GM21381 (cell line): ENCODE measurements around the gene RPLP2.

Source experiments
- ATAC-seq: cut with Tn5 transposase; IDR thresholded peaks from one replicate; pipeline ENCODE4 v1.9.1; 2021; ENCODE audit warnings: mild to moderate bottlenecking, moderate library complexity; ENCODE audit not compliant: unreplicated experiment

RPLP2 gene

DNA sequence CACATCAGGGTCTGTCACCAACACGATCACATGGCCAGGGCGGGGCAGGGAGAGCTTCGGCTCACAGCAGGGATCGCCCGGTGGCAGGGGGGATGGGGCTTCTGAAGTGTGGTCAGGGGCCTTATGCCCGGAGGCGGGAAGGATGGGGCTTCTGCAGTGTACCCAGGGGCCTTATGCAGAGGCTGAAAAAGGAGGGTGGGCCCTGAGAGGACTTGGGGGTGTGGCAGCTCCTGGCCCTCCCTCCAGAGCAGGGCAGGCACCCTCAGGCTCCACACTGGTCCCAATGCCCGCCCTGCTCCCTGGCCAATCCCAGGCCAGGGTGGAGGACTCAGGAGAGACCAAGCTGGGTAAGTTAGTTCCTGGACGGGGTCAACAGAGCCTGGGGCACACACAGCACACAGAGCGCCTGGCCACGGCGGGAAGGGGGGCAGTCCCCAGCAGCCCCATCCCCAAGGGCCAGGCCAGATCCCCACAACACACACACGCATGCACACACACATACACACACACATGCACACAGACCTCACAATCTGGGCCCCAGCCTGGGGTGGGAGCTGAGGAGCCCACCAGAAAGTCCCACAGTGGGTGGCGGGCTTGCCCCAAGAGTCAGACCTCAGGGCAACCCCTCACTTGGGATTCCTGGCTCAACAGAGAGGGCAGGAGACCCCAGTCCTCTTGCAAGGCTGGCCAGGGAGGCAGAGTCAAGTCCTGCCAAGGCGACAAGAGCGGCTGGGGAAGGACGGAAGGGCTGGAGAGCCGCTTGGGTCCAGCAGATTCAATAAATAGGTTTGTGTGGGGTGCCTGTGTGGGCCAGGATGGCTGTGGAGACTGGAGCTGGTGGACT, 18.8 kb upstream of the RPLP2 start:
- no peak for ATAC-seq

DNA sequence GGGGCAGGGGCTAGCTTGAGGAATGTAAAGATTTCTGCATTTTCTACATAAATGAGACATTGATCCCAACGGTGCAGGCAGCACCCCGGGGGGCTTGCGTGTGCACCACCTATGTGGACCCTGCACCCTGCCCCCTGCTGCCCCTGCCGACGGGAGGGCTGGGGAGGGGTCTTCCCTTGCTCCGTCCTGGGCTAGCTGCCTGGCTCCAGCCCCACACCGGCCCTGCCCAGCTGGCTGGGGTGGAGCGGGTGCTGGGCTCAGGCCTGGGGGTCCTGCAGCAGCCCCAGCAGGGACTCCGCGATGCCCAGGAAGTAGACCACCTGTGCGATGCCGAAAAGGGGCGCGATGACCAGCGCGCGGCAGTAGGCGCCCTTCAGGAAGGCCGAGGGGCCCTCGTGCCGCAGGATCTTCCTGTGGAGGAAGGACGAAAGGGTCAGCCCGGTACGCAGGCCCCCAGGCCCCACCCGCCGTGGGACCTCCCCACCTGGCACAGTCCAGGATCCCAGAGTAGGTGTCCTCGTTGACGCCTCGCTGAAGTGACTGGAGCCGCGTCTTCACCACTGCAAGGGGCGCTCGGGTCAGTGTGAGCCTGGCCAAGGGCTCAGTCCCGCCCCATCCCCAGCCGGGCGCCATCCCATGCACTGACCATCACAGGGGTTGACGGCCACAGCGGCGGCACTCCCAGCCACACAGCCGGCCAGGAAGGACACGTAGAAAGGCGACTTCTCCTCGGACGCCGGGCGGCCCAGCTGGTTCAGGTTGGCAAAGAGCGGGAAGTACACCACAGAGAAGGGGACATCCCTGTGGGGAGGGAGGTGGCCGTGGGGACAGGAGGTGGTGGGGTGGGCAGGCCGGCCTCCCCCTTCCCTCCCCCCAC, 17.9 kb upstream of the RPLP2 start:
- ATAC-seq, result no peak

DNA sequence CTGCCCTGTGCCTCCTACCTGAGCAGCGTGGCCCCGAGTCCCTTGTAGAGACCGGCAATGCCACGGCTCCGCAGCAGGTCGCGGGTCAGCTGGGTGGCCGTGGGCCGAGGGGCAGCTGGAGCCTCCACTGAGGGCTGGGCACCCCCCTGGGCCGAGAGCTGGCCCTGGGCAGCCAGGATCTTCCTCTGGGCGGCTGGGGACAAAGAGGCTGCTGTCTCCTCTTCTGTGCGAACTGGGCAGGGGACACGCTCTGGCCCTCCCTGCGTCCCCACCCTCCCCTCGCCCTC, 17.3 kb upstream of the RPLP2 start:
- no peak for ATAC-seq

DNA sequence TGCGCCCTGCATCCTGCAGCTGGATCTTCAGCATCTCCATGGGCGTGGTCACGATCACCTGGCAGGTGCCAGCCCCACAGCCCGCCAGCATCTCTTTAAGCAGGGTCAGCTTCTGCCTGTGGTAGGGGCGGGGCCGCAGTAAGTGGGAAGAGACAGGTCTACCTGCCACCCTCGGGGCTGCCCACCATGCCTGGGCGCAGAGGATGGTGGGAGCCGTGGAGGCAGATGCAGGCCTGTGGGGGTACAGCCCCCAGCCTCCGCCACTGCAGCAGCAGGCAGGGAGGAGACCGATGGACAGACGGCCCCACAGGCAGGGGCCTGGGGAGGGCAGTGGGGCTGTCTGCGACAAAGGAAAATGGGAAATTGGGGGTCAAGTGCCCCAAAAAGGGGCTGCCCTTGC, 16.9 kb upstream of the RPLP2 start:
- ATAC-seq, result no peak

DNA sequence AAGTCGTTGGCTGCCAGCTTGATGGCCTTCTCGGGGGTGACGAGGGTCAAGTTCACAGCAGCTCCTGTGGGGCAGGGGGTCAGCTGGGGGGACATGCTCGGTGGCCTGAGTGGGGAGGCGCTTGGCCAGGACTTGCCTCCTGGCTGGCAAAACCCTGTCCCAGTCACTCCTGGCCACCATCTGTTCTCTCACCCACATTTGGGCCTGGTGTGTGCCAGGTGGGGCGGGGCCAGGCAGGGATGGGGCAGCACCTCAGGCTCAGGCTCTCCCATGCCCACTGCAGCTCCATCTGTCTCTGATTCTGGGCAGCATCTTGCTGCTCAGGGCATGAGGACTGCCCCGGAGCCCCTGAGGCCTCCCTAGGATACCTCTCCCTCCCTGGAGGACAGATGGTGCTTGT, 16.2 kb upstream of the RPLP2 start:
- no peak for ATAC-seq

DNA sequence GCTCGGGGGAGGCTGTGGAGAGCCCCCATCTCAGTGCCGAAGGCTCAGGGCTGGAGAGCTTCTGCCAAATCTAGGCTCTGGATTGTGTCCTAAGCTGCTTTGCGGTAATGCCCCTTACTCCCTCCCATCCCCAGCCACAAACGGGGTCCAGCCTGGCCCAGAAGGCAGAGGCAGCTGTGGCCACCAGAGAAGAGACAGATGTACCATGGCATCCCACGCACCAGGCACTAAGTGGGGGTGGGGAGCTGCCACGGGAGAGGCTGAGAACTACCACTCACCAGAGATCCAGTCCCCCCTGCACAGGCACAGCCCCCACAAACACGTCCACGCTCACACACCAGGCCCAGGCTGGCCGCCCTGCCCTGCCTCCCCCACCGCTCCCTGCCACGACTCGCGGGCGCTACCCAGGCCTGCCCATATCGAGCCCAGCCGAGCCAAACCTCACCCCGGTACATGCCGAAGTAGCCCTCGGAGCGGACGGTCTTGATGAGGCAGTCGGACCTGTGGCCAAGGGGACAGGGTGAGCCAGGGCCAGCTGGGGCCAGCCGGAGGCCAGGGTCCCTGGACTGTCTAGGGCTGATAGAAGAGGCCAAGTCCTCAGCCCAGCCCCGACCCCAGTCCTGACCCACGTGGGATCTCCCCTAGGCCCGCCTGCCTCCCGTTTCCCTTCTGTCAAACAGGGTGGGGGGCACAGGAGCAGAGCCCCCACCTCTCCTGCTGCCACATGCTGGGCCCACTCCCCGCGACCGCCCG, 15.6 kb upstream of the RPLP2 start:
- ATAC-seq, result no peak

DNA sequence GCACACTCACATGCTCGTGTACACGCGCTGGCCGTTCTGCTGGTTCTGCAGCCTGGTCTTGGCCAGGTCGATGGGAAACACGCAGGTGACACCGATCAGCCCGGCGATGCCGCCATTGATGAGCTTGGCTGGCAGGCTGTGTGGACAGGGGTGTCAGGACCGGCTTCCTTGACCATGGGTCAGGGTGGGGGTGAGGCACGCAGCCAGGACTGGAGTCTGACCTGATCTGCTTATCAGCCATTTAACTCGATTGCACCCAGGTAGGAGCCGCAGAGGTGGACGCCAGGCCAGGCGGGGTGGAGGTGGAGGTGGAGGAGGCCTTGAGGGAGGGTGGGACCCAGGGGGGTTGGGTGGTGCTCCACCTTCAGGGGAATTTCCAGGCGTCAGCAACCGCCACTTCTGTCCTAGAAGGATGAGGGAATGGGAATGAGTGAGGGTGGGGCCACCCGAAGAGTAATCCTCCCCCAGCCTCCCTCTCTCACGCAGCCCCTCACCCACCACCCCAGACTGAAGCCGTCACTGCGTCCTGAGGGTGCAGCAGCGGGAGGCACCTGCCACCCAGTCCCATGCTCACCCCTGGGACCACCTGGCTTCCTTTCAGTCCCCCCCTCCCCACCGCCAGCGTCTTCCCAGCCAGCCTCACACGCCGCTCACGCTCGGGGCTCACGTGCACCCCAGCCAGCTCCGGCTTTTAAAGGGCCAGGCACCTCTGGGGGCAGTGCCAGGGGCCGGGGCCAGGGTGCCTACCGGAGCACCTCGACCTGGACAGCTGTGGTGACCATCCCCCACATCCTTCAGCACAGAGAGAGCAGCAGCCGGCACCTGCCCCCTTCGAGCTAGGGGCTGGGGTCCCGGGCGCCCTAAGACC, 14.8 kb upstream of the RPLP2 start:
- ATAC-seq, result no peak

DNA sequence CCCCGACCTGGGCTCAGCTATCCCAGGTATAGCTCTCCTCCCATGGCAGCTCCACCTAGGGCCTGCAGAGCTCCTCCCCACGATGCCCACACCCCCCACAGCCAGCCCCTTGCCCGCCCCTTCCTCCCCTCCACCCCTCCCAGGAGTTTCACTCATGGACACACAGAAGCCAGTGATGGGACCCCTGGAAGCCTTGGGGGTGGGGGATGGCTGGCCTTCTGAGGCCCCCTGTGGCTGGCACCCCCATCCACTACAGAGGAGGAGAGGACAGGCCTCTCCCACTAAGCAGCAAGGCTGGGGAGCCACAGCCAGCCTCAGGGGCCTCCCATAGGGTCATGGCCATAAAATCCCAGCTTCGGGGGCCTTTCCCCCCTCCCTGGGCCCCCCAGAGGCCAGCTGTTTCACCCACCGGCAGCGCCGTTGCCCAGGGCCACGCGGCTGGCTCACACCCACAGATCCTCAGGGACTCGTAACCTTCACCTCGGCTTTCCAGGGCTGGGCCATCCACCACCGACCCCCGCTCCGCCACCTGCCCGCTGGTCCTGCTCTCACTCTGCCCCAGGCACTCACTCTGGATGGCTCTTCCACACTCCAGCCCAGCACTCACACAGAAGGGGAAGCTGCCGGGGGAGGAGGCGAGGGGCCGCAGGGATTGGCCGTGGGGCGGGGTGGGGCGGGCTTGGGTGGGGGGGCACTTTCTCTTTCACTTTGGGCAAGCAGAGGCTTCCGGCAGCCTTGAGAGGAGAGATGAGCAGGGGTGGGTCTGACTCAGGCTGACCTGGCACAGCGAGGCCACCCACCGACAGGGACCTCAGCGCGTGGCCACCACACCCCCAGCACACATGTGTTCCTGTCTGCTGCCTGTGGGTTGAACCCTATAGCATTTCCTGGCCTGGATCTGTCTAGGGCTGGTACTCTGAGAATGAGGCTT, 13.9 kb upstream of the RPLP2 start:
- peak; percentile 22 for ATAC-seq

DNA sequence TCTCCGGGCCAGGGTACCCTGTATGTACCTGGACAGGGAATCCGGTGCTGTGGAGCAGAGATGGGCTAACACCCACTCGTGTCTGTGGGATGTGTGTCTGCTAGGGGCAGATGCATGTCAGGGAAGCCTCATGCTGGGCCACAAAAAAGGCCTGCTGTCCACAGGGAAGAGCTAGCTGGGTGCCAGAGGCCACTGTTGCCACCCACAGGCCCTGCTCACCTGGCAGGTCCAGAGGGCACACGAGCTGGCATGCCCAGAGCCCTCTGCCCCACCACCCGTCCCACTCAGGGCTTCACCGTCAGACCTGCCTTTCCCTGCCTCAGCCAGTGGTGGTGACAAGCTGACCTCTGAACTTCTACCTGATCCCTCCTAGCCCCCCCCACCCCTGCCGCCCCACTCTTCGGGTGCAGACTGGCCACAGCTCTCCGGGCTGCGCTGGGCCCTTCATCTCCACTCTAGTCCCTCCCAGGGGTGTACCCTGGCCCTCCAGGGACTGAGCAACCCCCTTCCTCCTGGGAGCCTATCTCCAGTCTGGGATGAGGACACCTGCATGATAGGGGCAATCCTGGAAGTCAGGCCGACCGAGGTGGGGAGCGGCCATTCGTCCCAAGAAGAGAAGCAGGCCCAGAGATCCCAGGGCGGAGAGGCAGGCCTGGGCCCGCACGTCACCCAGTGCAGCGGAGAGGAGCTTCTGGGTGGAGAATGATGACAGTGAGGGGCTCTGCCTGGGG, 13.0 kb upstream of the RPLP2 start:
- ATAC-seq, result no peak

DNA sequence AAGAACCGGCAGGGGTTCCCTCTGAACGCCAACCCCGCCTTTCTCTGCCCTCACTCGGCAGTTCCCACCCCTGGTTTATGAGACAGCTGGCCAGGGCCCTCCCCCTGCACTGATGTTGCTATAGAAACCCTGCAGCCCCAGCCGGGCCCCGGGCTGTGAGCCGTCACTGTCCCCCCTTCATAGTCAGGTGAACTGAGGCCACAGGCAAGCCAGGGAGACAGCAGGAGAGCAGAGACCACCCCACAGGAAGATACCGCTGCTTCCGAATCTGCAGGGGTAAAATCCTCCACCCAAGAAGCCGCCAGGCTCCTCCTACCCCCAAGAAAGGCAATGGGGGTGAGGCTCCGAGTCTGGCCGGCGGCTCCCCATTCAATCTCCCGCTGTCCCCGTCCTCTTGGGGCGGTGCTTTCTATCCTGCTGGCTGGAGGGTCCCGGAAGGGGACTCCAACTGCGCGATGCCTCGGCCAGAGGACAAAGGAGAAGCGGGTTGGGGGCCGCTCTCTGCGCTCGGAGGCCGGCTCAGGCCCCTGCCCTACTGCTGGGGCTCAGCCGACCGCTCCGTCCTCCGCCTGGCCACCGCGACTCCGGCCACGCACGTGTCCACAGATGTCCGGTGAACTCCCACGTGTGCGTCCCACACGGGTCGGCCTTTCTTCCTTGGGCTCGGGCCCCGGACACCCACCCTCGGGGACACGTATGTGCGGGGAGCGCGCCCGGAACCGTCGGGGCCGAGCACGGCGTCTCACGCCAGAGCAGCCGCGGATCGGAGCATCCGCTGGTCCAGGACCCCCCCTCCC, 12.3 kb upstream of the RPLP2 start:
- peak; percentile 34 for ATAC-seq

DNA sequence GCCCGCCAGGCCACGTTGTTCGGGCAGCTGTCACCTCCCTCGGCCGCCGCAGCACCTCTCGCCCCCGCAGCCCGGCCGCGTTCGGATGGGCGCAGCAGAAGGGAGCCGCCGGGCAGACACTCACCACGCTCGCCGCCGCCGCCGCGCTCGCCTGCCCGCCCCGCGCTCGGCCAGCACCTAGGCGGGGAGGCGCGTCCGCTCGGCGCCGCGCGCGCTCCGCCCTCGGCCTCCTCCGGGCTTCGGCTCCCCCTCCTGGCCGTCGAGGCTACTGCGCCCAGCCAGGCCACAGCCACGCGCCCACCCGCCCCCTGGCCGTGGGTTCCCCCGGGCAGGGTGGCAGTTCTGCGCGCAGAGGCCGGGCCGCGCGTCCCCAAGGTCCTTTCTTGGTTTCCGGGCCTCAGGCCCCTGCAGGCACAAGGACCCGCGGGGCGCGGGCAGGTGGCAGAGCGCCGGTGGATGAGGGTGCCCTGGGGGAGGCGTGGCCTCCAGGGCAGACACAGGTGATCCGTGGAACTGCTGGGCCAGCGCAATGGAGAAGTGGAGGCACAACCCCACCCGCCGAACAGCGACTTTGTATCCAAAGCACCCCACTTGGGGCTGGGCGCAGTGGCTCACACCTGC, 11.6 kb upstream of the RPLP2 start, which contains the start of gene SLC25A22:
TSS of gene SLC25A22 (minus strand) at position 189 of the 621 bp plus-strand sequence. CDS start 3,275 bp downstream, outside the sequence.
- ATAC-seq, result peak; percentile 53

DNA sequence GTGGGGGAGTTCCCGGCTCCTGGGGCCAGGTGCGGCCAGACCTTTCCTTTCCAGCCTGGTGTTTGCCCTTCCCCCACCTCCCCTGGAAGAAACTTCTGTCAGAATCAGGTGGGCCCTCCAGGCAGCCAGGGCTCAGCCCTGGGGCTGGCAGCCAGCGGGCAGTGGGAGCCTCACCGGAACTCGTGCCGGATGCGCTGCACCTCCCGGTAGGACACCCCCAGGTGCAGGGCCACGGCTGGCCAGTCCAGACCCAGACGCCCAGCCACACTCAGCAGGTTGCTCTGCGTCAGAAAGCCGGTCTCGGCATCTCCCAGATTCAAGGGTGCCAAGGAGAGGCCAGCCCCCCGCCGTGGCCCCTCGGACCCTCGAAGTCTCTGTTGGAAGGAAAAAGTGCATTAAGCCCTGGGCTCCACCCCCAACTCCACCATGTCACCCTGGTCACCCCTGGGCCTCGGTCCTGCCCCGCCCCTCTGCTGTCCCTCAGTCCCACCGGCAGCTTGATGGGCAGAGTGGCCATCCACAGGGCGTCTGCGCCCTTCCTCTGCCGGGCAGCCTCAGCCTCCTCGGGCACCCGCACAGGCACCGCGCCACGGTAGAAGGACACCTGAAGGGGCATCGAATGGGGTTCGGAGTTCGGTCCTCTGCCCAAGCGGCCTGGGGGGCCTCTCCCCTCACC, 10.0 kb upstream of the RPLP2 start:
- ATAC-seq, result no peak

DNA sequence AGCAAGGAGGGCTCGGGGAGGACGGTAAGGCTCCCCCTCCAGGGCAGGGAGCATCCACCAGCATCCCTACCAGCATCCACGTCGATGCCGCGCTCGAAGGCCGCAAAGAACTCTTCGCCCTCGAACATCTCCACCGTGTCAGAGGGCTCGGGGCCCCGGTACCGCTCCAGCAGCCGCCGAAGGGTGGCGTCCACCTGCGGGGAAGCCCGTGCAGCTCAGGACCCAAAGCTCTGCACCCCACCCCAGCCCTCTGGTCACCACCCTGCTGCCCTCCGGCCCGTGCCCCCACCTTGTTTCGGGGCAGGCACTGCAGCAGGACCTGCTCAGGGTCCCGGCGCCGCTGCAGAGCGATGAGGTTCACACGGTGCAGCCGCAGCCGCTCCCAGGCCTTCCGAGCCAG, 9.3 kb upstream of the RPLP2 start:
- no peak for ATAC-seq

DNA sequence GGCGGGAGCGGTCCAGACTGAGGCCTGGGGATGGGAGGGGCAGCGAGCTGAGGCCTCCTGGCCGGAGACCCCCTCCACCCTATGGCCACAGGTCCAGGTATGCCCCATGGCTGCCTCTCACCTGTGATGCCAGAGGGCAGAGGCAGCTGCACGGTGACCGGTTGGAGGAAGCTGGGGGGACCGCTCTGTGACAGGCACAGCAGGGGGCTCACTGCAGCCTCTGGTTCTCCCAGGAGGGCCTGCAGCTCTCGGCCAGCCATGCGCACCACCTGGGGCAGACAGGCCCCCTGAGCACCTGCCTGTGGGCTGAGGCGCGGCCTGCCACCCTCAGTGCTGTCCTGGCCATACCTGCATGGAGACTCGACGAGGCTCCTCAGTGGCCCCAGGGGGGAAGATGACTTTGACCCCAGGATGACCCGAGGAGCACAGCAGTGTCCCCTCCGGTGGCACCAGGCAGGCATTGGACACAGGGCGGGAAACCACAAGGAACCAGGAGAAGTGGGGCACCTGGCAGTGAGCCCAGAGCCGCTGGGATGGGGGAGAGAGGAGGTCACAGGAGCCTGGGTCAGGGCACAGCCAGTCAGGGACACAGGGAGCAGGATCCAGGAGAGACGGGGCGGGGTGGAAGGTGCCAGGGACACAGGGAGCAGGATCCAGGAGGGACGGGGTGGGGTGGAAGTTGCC, 8.5 kb upstream of the RPLP2 start:
- ATAC-seq, result no peak

DNA sequence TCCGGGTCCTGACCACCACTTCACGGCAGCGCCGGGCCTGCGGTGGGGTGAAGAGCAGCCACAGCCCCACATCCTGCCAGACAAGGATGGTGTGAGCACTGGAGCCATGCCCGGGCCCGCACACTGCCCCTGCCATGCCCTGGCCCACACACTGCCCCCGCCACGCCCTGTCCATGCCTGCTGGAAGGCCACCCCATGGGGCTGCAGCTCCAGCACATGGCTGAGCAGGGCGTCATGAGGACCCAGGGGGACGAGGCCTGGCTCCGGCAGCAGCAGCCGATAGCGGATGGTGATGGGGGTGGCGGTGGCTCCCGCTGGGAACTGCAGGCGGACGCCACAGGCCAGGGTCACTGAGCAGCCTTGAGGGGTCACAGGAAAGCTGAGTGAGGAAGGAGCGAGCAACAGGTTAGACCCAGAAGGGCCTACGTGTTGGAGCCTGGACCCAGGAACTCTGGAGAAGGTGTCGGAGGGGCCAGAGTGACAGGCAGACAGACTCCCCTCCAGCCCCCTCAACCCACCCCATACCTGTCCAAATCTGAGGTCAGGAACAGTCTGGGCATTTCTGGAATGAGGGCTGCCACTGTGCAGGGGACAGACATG, 7.6 kb upstream of the RPLP2 start:
- no peak for ATAC-seq
